H1 (cell line): ENCODE data around the gene GPR150. TPM values are rescaled to one million over a fixed set of nuclear protein-coding genes. Genes with fewer than 3 reads are reported as not detected.

Experiments used
- CTCF ChIA-PET: fragments of 300-600 bp; sonication (Branson Sonifier 250); formaldehyde crosslinking; loops from one replicate; lab custom pipeline; 2021; ENCODE audit not compliant: partially characterized antibody; lab: Charles Lee
- POLR2A ChIA-PET: fragments of 300-600 bp; sonication (Branson Sonifier 250); formaldehyde crosslinking; loops from one replicate; lab custom pipeline; 2021; ENCODE audit warnings: inconsistent platforms; ENCODE audit not compliant: partially characterized antibody; lab: Charles Lee
- DNase-seq, 2 experiments: peaks; one replicate each; pipeline versions ENCODE4 v3.0.0 to v3.0.0-alpha.2; 2010 to 2022; ENCODE audit warnings: low spot score in 2 of 2, low read depth in 1 of 2, mixed read lengths in 1 of 2
- FAIRE-seq: peaks from 2 replicates; lab custom pipeline; 2011; peaks lifted over from hg19 to GRCh38; lab: Jason Lieb, UNC
- H2AFZ ChIP-seq: 2 replicates; pipeline ENCODE4 v1.8.1; 2012; ENCODE audit warnings: low read length, inconsistent platforms
- H2AK5ac ChIP-seq: 2 replicates; pipeline ENCODE4 v1.6.1; 2013; ENCODE audit warnings: low read depth, low read length
- H2BK120ac ChIP-seq: replicated peaks from 2 replicates; pipeline ENCODE3; 2013; ENCODE audit warnings: low read depth, low read length, inconsistent platforms
- H2BK12ac ChIP-seq: 2 replicates; pipeline ENCODE4 v1.6.1; 2013; ENCODE audit warnings: low read depth, low read length
- H2BK15ac ChIP-seq: 2 replicates; pipeline ENCODE4 v1.6.1; 2013; ENCODE audit warnings: low read length
- H2BK20ac ChIP-seq: 2 replicates; pipeline ENCODE4 v1.6.1; 2013; ENCODE audit warnings: low read length
- H2BK5ac ChIP-seq: 2 replicates; pipeline ENCODE4 v1.6.1; 2013; ENCODE audit warnings: low read depth, low read length
- H3K14ac ChIP-seq: 2 replicates; pipeline ENCODE4 v1.6.1; 2013; ENCODE audit warnings: inconsistent platforms; ENCODE audit not compliant: insufficient read length
- H3K18ac ChIP-seq: 2 replicates; pipeline ENCODE4 v1.6.1; 2013; ENCODE audit warnings: low read length; ENCODE audit errors: extremely low read depth
- H3K23ac ChIP-seq: 2 replicates; pipeline ENCODE4 v1.6.1; 2013; ENCODE audit warnings: inconsistent platforms; ENCODE audit not compliant: insufficient read length
- H3K23me2 ChIP-seq: 2 replicates; pipeline ENCODE4 v1.6.1; 2013; ENCODE audit warnings: low read depth, low read length
- H3K27ac ChIP-seq: 2 replicates; pipeline ENCODE4 v1.6.1; 2011; ENCODE audit warnings: low read depth, low read length, inconsistent platforms
- H3K27me3 ChIP-seq, 4 experiments: replicated peaks in 1 of 4; 1 replicate in 1 of 4; 2 replicates in 3 of 4; pipeline versions ENCODE4 v1.6.1 to v1.8.1; 2011 to 2013; ENCODE audit warnings: low read length in 3 of 4, mild to moderate bottlenecking in 3 of 4, inconsistent platforms in 2 of 4, mixed read lengths in 2 of 4, moderate library complexity in 1 of 4; ENCODE audit not compliant: control insufficient read depth in 3 of 4, insufficient read depth in 3 of 4; ENCODE audit errors: extremely low read depth in 1 of 4
- H3K36me3 ChIP-seq, 4 experiments: 2 replicates each; pipeline versions ENCODE4 v1.6.1 to v1.8.1; 2011 to 2013; ENCODE audit warnings: mild to moderate bottlenecking in 4 of 4, low read length in 3 of 4, moderate library complexity in 2 of 4, control low read depth in 1 of 4, inconsistent platforms in 1 of 4; ENCODE audit not compliant: insufficient read depth in 4 of 4, control insufficient read depth in 2 of 4
- H3K4ac ChIP-seq: replicated peaks from 2 replicates; pipeline ENCODE3; 2013; ENCODE audit warnings: low read length, low read depth, mixed read lengths, inconsistent platforms; ENCODE audit not compliant: insufficient read length
- H3K4me1 ChIP-seq, 4 experiments: replicated peaks in 1 of 4; 1 replicate in 1 of 4; 2 replicates in 3 of 4; pipeline versions ENCODE4 v1.6.1 to v1.8.1; 2011 to 2013; ENCODE audit warnings: low read length in 3 of 4, inconsistent platforms in 2 of 4, mixed read lengths in 1 of 4; ENCODE audit not compliant: insufficient read depth in 4 of 4, control insufficient read depth in 3 of 4
- H3K4me2 ChIP-seq, 2 experiments: 2 replicates each; pipeline versions ENCODE4 v1.6.1 to v1.8.1; 2011 to 2013; ENCODE audit warnings: low read depth in 2 of 2, low read length in 2 of 2, control low read depth in 1 of 2, inconsistent platforms in 1 of 2, mild to moderate bottlenecking in 1 of 2; ENCODE audit not compliant: insufficient read depth in 1 of 2
- H3K4me3 ChIP-seq, 4 experiments: fragments of 200-600, 300-600 bp in 1 of 4; sonication (generic), shearing (Covaris generic), sonication (Bioruptor Twin) in 1 of 4; 2 replicates each; pipeline versions ENCODE4 v1.5.1 to v1.8.1; 2011 to 2016; ENCODE audit warnings: low read length in 4 of 4, low read depth in 3 of 4, control low read depth in 2 of 4, inconsistent platforms in 2 of 4, mild to moderate bottlenecking in 2 of 4, mixed read lengths in 1 of 4, moderate library complexity in 1 of 4; ENCODE audit not compliant: insufficient read depth in 2 of 4; ENCODE audit errors: extremely low read depth in 1 of 4
- H3K56ac ChIP-seq: replicated peaks from 2 replicates; pipeline ENCODE3; 2013; ENCODE audit warnings: low read depth, mild to moderate bottlenecking, mixed read lengths, low read length, inconsistent platforms; ENCODE audit not compliant: insufficient read length
- H3K79me1 ChIP-seq: 2 replicates; pipeline ENCODE4 v1.6.1; 2013; ENCODE audit warnings: low read depth, low read length, control low read depth
- H3K79me2 ChIP-seq, 2 experiments: 2 replicates each; pipeline versions ENCODE4 v1.6.1 to v1.8.1; 2012 to 2013; ENCODE audit warnings: low read length in 2 of 2, mild to moderate bottlenecking in 2 of 2, inconsistent platforms in 1 of 2; ENCODE audit not compliant: insufficient read depth in 2 of 2, control insufficient read depth in 1 of 2
- H3K9ac ChIP-seq, 4 experiments: replicated peaks in 1 of 4; 1 replicate in 1 of 4; 2 replicates in 3 of 4; pipeline versions ENCODE4 v1.6.1 to v1.8.1; 2011 to 2013; ENCODE audit warnings: low read depth in 3 of 4, low read length in 3 of 4, control low read depth in 2 of 4, mild to moderate bottlenecking in 2 of 4, moderate library complexity in 2 of 4, inconsistent platforms in 1 of 4; ENCODE audit errors: extremely low read depth in 1 of 4
- H3K9me3 ChIP-seq, 2 experiments: 2 replicates each; pipeline versions ENCODE4 v1.6.1 to v1.8.1; 2012 to 2013; ENCODE audit warnings: mild to moderate bottlenecking in 2 of 2, moderate library complexity in 2 of 2, control low read depth in 1 of 2, inconsistent platforms in 1 of 2, low read depth in 1 of 2, low read length in 1 of 2, mixed read lengths in 1 of 2; ENCODE audit not compliant: insufficient read depth in 2 of 2
- H4K20me1 ChIP-seq, 2 experiments: replicated peaks in 1 of 2; 2 replicates each; pipeline versions ENCODE3 to v1.8.1; 2011 to 2013; ENCODE audit warnings: inconsistent platforms in 2 of 2, low read length in 2 of 2, mild to moderate bottlenecking in 1 of 2; ENCODE audit not compliant: insufficient read depth in 2 of 2, control insufficient read depth in 1 of 2
- H4K5ac ChIP-seq: 2 replicates; pipeline ENCODE4 v1.6.1; 2013; ENCODE audit warnings: low read length, low read depth, mixed read lengths, inconsistent platforms; ENCODE audit not compliant: insufficient read length
- H4K8ac ChIP-seq: 2 replicates; pipeline ENCODE4 v1.8.0; 2013; ENCODE audit warnings: mild to moderate bottlenecking, moderate library complexity, low read length, inconsistent platforms; ENCODE audit not compliant: insufficient read depth; ENCODE audit errors: extremely low read depth
- H4K91ac ChIP-seq: replicated peaks from 2 replicates; pipeline ENCODE3; 2013; ENCODE audit warnings: low read length, mixed read lengths, inconsistent platforms; ENCODE audit not compliant: insufficient read length
- CBX8 ChIP-seq: fragments of 300-800, 300-1000 bp; sonication (generic); IDR thresholded peaks from 2 replicates; pipeline ENCODE4 v1.7.1; 2016; ENCODE audit warnings: low read depth, low read length, borderline replicate concordance
- EGR1 ChIP-seq: IDR thresholded peaks from 2 replicates; pipeline ENCODE4 v1.6.1; 2011; ENCODE audit warnings: low read depth, low read length, borderline replicate concordance
- MAFK ChIP-seq: IDR thresholded peaks from 2 replicates; pipeline ENCODE4 v1.6.1; 2012; ENCODE audit warnings: low read depth, mild to moderate bottlenecking, improper control_type of control experiment, low read length
- POLR2A ChIP-seq, 2 experiments: IDR thresholded peaks; 1 replicate in 1 of 2; 2 replicates in 1 of 2; pipeline ENCODE4 v1.6.1; 2011; ENCODE audit warnings: low read depth in 2 of 2, low read length in 2 of 2, mild to moderate bottlenecking in 2 of 2; ENCODE audit errors: control extremely low read depth in 1 of 2
- SP4 ChIP-seq: IDR thresholded peaks from 2 replicates; pipeline ENCODE4 v1.6.1; 2012; ENCODE audit warnings: low read length, inconsistent platforms
- WGBS, 2 experiments: shearing (Covaris generic) in 1 of 2; methylation state at CpG; one replicate each; pipeline versions ENCODE4 v1.1.6 to v1.1.7; 2013 to 2015; ENCODE audit warnings: low lambda C conversion rate in 2 of 2, mixed read lengths in 2 of 2, inconsistent platforms in 1 of 2, low coverage in 1 of 2, missing lambda C conversion rate in 1 of 2; ENCODE audit not compliant: insufficient replicate concordance in 2 of 2, insufficient coverage in 1 of 2, insufficient read length in 1 of 2; ENCODE audit errors: extremely low coverage in 1 of 2, missing lambda C conversion rate in 1 of 2; 5-methylcytosine and 5-hydroxymethylcytosine counted together
- polyA plus RNA-seq, 7 experiments: library from polyadenylated mRNA; depleted of rRNA in 3 of 7; stranded (reverse) in 5 of 7; unstranded in 2 of 7; fragments of >200 nt in 5 of 7; fragments of 200-250 nt in 2 of 7; gene quantifications; 1 replicate in 5 of 7; 2 replicates in 1 of 7; 4 replicates in 1 of 7; pipeline versions ENCODE4 v1.2.1 to v1.2.3, GENCODE V29; 2011 to 2013; ENCODE audit warnings: missing spikeins in 2 of 7, mixed read lengths in 2 of 7
- total RNA-seq: library from RNA; stranded (reverse); fragmentation: NEBNext Ultra II Directional; extraction: Animal tissue kit (Norgen Biotek cat#: 25700); gene quantifications from 2 replicates; pipeline ENCODE4 v1.2.1, GENCODE V29; 2021
- TF ChIP-seq, protein P1 (sequence below): IDR thresholded peaks from 2 replicates; pipeline ENCODE4 v1.6.1; 2011; ENCODE audit warnings: low read depth, mild to moderate bottlenecking, low read length; ENCODE audit not compliant: insufficient read depth

Gene GPR150
- total and polyA plus RNA-seq, 2 of the 8 experiments (the other 6 are each of a cell fraction or from before 2014, with no cell fraction given): 0.14 TPM; not detected in 1

DNA sequence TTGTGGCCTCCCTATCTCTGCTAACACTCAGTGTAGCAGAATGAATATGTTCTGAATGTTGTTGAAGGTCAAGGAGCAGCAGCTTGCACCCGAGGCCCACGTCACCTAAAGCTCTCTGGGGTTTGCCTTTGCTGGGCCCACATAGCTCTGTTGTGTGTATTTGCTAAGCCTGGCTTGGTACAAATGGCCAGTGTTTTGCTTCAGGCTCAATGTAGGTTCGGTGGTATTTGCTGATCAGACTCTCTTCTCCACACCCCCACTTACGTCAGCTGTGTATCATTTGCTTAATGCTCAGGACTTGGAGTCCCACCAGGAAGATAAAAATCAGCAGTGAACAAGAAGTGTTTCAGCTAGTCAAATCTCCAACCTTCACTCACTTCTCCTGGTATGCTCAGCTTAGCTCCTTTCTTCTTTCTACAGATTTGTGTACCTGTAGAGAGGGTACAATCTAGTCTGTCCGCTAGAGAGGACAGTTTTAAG lies 21.9 kb downstream of the GPR150 start:
- Histone ChIP-seq H2BK120ac (no peak overlapping the region), H4K8ac (no peak overlapping the region), H2AFZ (no peak overlapping the region), H2AK5ac (no peak overlapping the region), H3K4ac (no peak overlapping the region), H3K4me1 (no peaks in the 10 kb centered on the region), H3K18ac (no peak overlapping the region), H3K27me3 (no peaks in the 10 kb centered on the region), H3K23me2 (peaks cover 2% of the 10 kb centered on the region; the same call in 1 of the 2 replicates), H3K36me3 (no peaks in the 10 kb centered on the region), H3K9ac (no peak overlapping the region), H3K27ac (no peak overlapping the region)
- POLR2A ChIA-PET: no interaction called here
- no peak for FAIRE-seq
- WGBS, 2 experiments: 89% methylated on average over 5 of the region's 5 CpGs; no CpG with 5 or more reads in 1 of the 2 experiments
- TF ChIP-seq CBX8 (no peak), POLR2A (IDR thresholded peaks at IDR 0.05; ENCODE audit: control extremely low read depth in 1 of 2, low read depth in 2 of 2, low read length in 2 of 2) (no peak), MAFK (no peak), SP4 (no peak), EGR1 (no peak)
- TF ChIP-seq, protein P1, sequence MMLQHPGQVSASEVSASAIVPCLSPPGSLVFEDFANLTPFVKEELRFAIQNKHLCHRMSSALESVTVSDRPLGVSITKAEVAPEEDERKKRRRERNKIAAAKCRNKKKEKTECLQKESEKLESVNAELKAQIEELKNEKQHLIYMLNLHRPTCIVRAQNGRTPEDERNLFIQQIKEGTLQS: no peak
- TF ChIP-seq, all 59 proteins: peak for 0
- Histone ChIP-seq H2BK20ac (no peak overlapping the region), H3K4me3 (no peak overlapping the region), H4K5ac (no peak overlapping the region), H3K79me2 (no peaks in the 10 kb centered on the region), H2BK5ac (no peak overlapping the region), H3K23ac (no peak overlapping the region), H3K4me2 (no peak overlapping the region), H2BK12ac (no peak overlapping the region), H3K9me3 (no peaks in the 10 kb centered on the region), H3K14ac (no peak overlapping the region), H3K79me1 (no peaks in the 10 kb centered on the region), H4K91ac (no peak overlapping the region), H3K56ac (no peak overlapping the region), H4K20me1 (no peaks in the 10 kb centered on the region), H2BK15ac (no peak overlapping the region)
- CTCF ChIA-PET: interaction anchor here (0.7 to 6.4 kb wide), 7 partner anchors 9 to 212 kb away, joined by 3 to 32 read pairs (median 5); no protein-coding TSS in a partner anchor
- DNase-seq: no peak
